ENCODE measurements around the gene DUSP22.

Gene DUSP22

DNA sequence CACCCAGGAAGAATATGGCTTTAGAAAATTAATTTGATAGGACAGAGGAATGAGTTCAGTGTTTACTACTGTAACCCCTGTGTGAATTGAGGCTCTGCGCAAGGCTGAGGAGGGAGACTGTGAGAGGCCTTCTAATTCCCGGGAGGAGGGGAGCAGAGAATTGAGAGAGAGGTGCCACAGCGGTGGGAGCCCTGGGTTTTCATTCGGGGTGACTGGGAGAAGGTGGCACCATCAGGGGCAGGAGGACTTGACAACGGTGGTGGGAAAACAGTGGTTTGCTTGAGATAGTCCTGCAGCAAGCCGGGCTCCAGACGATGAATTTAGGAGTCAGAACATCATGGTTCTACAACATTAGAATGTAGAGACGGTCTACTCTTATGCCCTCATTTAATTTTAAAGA, 9.2 kb downstream of the DUSP22 start:
- no peaks in the 10 kb centered on the region for H3K36me3 ChIP-seq (ENCODE audit: control insufficient read depth, insufficient read depth, low read length)
- peaks cover 36% of the 10 kb centered on the region for H3K4me1 ChIP-seq (ENCODE audit: control insufficient read depth, insufficient read depth, low read length)
- H3K9ac ChIP-seq (ENCODE audit: low read length) = no peak overlapping the region
- H3K27me3 ChIP-seq (ENCODE audit: control insufficient read depth, insufficient read depth, low read length) = no peaks in the 10 kb centered on the region
- no peak overlapping the region for H3K4me3 ChIP-seq (ENCODE audit: low read length)
- no peaks in the 10 kb centered on the region for H3K9me3 ChIP-seq (ENCODE audit: control insufficient read depth, low read length)

DNA sequence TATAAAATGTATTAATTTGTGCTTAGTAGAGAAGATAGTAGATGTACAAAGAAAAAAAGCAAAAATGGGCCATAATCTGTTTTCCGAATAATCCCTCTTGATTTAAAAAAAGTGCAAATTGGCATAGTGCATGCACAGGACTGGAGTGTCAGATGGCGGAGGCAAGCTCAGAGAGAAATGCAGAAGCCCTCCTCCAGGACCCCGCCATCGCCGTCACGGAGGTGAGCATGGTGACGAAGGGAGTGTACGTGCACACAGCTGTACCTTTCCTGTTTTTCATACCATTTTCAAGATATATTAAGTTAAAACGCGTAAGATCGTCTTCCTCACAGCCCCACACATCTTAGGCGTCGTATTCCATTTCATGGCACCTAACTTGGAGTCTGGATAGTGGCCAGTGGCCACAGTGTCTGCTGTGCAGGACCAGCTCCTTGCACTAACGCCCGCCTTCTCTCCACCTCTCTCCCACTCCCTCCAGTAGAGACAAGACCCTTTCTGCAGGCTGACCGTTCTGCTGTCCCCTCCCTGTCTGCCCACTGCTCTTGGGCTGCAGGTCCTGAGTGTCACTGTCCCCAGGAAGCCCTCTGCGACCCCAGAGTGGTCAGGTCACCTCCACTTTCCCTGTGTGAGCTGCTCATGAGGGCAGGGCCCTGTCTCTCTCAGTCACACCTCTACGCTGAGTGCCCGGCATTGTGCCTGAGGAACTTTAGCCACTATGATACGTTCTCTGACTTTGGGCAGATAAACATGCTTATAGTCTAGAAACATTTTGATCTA, 9.8 kb downstream of the DUSP22 start:
- no peak overlapping the region for H3K4me3 ChIP-seq (ENCODE audit: low read length)
- no peaks in the 10 kb centered on the region for H3K9me3 ChIP-seq (ENCODE audit: control insufficient read depth, low read length)
- H3K9ac ChIP-seq (ENCODE audit: low read length) = no peak overlapping the region
- H3K36me3 ChIP-seq (ENCODE audit: control insufficient read depth, insufficient read depth, low read length) = no peaks in the 10 kb centered on the region
- H3K27me3 ChIP-seq (ENCODE audit: control insufficient read depth, insufficient read depth, low read length) = no peaks in the 10 kb centered on the region
- peaks cover 37% of the 10 kb centered on the region for H3K4me1 ChIP-seq (ENCODE audit: control insufficient read depth, insufficient read depth, low read length)

DNA sequence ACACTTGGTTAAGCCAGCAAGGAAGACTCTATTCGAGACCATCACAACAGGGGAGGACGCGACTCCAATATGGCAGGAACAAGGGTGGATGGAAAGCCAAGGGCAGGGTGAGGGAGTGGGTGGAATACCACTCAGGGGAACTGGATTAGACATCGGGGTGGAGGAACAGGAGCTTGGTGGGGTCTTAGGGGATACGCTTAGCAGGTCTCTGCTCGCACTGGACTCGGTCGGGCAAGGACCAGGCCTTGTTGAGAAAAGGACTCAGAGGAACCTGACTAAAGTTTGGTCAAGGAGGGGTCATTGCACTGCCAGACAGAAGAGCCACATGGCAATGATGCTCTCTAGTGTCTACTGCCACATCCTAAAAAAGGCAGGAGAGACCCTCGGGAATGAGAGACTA, 10.5 kb downstream of the DUSP22 start:
- peaks cover 37% of the 10 kb centered on the region for H3K4me1 ChIP-seq (ENCODE audit: control insufficient read depth, insufficient read depth, low read length)
- H3K36me3 ChIP-seq (ENCODE audit: control insufficient read depth, insufficient read depth, low read length) = no peaks in the 10 kb centered on the region
- no peak overlapping the region for H3K9ac ChIP-seq (ENCODE audit: low read length)
- no peak overlapping the region for H3K4me3 ChIP-seq (ENCODE audit: low read length)
- H3K27me3 ChIP-seq (ENCODE audit: control insufficient read depth, insufficient read depth, low read length) = no peaks in the 10 kb centered on the region
- no peaks in the 10 kb centered on the region for H3K9me3 ChIP-seq (ENCODE audit: control insufficient read depth, low read length)

DNA sequence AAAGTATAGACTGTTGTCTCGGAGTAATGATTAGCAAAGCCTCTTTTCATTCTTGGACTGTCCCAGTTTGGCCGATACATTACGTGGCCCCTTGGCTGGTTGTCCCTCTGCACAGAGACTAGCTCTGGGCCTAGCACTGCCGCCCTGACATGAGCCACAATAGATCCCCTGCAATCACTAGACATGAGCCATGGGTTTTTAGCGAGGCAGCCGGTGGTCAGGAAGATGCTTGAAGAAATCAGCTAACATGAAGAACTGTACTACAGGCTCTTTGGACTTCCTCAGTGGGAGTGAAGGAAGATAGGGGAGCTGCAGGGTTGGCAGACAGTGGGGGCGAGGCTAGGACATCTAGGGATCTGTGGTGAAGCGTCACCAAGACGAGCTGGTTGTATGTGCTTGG, 11.0 kb downstream of the DUSP22 start:
- H3K9me3 ChIP-seq (ENCODE audit: control insufficient read depth, low read length) = no peaks in the 10 kb centered on the region
- H3K27me3 ChIP-seq (ENCODE audit: control insufficient read depth, insufficient read depth, low read length) = no peaks in the 10 kb centered on the region
- no peak overlapping the region for H3K4me3 ChIP-seq (ENCODE audit: low read length)
- H3K9ac ChIP-seq (ENCODE audit: low read length) = no peak overlapping the region
- no peaks in the 10 kb centered on the region for H3K36me3 ChIP-seq (ENCODE audit: control insufficient read depth, insufficient read depth, low read length)
- peaks cover 33% of the 10 kb centered on the region for H3K4me1 ChIP-seq (ENCODE audit: control insufficient read depth, insufficient read depth, low read length)

DNA sequence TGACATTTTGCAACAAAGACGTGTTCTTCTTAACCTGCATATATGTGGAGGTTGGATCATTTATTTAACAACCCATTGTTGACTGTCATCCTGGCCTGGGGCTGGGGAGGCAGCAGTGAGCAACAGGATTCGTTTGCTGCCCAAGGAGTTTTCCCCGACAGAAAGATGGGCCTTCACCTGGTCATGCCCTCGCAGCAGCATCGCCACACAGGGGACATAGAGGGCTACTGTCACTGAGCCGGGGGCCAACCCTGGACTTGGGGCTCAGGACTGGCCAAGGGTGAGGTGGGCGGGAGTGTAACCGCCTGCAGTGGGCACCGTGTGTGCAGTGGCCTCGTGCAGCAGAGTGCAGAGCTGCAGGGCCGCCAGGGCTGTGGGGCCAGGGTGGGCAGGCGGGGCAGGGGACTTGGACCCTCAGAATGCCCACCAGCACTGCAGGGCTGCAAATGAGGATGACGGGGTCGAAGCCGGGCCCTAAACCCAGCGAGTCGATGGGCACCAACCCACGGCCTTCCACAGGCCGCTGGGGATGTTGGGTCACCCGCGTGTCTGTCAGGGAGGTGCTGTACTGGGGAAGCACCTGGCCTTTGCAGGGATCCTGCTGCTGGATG, 11.8 kb downstream of the DUSP22 start:
- Histone ChIP-seq H3K4me3 (ENCODE audit: low read length) (no peak overlapping the region), H3K9me3 (ENCODE audit: control insufficient read depth, low read length) (no peaks in the 10 kb centered on the region), H3K9ac (ENCODE audit: low read length) (no peak overlapping the region), H3K36me3 (ENCODE audit: control insufficient read depth, insufficient read depth, low read length) (no peaks in the 10 kb centered on the region), H3K4me1 (ENCODE audit: control insufficient read depth, insufficient read depth, low read length) (peaks cover 33% of the 10 kb centered on the region), H3K27me3 (ENCODE audit: control insufficient read depth, insufficient read depth, low read length) (no peaks in the 10 kb centered on the region)

DNA sequence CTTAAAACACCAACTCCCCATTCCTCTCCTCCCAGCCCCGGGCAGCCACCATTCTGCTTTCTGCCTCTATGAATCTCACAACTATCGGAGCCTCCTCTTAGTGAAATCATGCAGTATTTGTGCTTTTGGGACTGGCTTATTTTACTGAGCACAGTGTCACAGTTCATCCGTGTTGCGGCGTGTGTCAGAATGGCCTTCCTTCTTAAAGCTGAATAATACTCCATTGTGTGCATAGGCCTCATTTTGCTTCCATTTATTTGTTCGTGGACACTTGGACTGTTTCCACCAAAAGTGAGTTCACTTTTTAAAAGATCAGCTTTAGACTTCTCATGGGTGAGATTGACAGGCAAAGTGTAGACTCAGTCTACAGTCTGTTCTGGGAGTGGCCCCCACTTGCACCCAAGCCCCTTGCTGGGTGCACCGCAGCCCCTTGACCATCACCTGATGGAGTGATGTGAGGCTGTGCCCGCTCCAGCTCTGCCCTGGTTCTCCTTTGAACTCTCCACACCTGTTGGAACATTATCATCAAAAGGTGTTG, 12.6 kb downstream of the DUSP22 start:
- Histone ChIP-seq H3K9ac (ENCODE audit: low read length) (no peak overlapping the region), H3K4me3 (ENCODE audit: low read length) (no peak overlapping the region), H3K36me3 (ENCODE audit: control insufficient read depth, insufficient read depth, low read length) (no peaks in the 10 kb centered on the region), H3K4me1 (ENCODE audit: control insufficient read depth, insufficient read depth, low read length) (peaks cover 33% of the 10 kb centered on the region), H3K9me3 (ENCODE audit: control insufficient read depth, low read length) (no peaks in the 10 kb centered on the region), H3K27me3 (ENCODE audit: control insufficient read depth, insufficient read depth, low read length) (no peaks in the 10 kb centered on the region)

DNA sequence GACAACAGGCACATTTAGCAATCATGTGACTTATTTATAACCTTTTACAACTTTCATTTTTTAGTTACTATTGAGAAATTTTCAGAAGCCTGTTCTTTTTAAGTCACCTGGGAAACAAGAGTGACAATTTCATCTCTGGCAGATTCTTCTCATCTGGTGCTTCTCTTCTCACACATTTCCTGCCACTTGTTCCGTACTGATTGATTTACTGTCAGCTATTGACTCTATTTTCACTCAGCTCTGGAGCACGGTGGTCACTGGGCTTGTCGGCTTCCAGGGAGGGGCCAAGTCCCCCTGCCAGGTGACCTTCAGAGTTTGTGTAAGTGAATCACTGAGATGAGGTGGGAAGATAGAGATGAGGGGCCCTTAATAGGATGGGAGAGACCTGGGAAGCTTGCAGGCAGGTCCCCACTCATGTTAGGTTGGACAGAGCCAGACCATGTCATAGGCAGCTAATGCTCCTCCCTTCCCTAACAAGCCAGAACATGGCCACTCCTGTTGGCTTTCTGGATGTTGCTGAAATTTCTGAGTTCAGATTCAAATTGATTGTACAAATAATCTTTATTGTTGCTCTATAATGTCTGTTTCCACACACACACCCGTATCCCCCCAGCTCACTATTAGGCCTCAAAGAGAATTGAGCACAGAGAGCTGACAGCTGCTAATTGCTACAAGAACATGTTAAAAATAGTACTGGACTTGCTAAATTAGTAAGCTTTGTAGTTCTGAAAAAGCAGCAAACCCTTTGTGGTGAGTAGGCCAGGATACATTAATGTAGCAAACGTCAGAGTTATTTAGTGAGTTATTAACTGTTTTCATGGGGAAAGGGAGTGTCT, 13.3 kb downstream of the DUSP22 start:
- H3K27me3 ChIP-seq (ENCODE audit: control insufficient read depth, insufficient read depth, low read length) = no peaks in the 10 kb centered on the region
- no peaks in the 10 kb centered on the region for H3K36me3 ChIP-seq (ENCODE audit: control insufficient read depth, insufficient read depth, low read length)
- no peak overlapping the region for H3K4me3 ChIP-seq (ENCODE audit: low read length)
- peaks cover 33% of the 10 kb centered on the region for H3K4me1 ChIP-seq (ENCODE audit: control insufficient read depth, insufficient read depth, low read length)
- H3K9me3 ChIP-seq (ENCODE audit: control insufficient read depth, low read length) = no peaks in the 10 kb centered on the region
- no peak overlapping the region for H3K9ac ChIP-seq (ENCODE audit: low read length)

DNA sequence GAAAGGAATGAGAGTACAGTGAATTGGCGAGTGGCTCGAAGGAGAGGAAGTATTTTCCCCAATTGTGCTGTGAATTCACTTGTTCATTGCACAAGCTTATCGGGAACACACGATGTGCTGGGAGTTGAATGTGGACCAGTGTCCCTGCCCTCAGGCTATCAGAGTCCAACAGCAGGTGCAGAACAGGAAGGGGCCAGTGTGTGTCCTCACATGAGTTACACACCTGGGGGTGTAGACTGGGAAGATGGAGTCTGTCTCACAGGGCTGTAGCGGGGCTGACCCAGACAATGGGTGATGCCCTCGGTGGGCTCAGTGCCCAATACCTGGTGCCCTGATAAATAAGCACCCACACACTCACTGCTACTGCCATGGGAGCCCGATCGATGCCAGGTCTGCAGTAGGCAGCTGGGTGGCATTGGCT, 14.4 kb downstream of the DUSP22 start:
- Histone ChIP-seq H3K9me3 (ENCODE audit: control insufficient read depth, low read length) (no peaks in the 10 kb centered on the region), H3K4me3 (ENCODE audit: low read length) (no peak overlapping the region), H3K27me3 (ENCODE audit: control insufficient read depth, insufficient read depth, low read length) (no peaks in the 10 kb centered on the region), H3K4me1 (ENCODE audit: control insufficient read depth, insufficient read depth, low read length) (peaks cover 33% of the 10 kb centered on the region), H3K36me3 (ENCODE audit: control insufficient read depth, insufficient read depth, low read length) (no peaks in the 10 kb centered on the region), H3K9ac (ENCODE audit: low read length) (no peak overlapping the region)

DNA sequence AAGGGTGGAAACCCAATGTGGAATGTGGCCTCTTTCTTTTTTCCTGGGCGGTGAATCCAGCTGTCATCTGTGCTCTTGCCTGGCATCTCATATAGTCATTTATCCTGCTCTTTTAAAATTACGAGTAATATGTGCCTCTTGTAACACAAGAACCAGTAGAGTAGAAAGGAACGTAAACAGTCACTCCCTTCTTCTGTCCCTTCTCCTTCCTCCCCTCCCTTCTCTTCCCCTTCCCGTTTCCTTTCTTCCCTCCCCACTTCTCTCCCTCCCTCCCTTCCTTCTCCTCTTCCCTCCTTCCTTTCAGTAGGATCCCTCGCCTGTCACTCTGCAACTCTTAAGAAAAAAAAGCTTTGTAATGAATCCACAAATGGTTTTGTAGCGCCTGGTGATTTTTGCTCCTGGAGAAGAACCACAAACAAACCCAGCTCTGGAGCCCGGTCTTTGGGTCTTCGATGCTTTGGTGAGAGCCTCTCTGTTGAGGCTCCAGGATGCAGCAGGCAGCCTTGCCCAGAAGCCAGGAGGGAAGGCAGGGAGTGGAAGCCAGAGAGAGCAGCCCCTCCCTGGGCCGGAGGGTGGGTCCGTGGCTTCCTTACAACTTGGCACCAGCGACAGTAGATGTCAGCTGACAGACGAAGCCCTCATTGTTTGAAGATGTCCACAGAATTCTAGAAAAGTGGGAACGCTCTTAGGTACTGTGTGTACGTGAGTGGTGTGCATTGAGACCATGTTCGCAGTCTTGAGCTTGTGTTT, 15.0 kb downstream of the DUSP22 start:
- Histone ChIP-seq H3K4me3 (ENCODE audit: low read length) (no peak overlapping the region), H3K27me3 (ENCODE audit: control insufficient read depth, insufficient read depth, low read length) (no peaks in the 10 kb centered on the region), H3K4me1 (ENCODE audit: control insufficient read depth, insufficient read depth, low read length) (peaks cover 33% of the 10 kb centered on the region), H3K36me3 (ENCODE audit: control insufficient read depth, insufficient read depth, low read length) (no peaks in the 10 kb centered on the region), H3K9ac (ENCODE audit: low read length) (no peak overlapping the region), H3K9me3 (ENCODE audit: control insufficient read depth, low read length) (no peaks in the 10 kb centered on the region)

DNA sequence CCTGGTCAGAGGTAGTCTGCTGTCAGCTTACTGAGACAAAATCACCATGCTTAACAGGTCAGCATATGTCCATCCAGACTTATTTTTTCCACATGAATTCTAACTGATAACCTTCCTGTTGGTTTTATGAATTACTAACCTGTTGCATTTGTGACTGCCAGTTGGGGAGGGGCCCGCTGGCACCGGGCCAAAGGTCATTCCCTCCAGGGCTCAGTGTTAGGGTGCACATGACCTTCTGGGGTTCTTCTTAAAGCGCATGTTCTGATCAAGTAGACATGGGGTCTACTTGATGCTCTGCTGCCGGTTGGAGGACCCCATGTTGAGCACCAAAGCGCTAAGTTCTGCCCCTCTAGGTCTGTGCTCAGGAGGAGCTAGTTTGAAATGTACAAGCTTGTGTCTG, 15.6 kb downstream of the DUSP22 start:
- Histone ChIP-seq H3K36me3 (ENCODE audit: control insufficient read depth, insufficient read depth, low read length) (no peaks in the 10 kb centered on the region), H3K4me3 (ENCODE audit: low read length) (no peak overlapping the region), H3K4me1 (ENCODE audit: control insufficient read depth, insufficient read depth, low read length) (peaks cover 39% of the 10 kb centered on the region), H3K9me3 (ENCODE audit: control insufficient read depth, low read length) (no peaks in the 10 kb centered on the region), H3K27me3 (ENCODE audit: control insufficient read depth, insufficient read depth, low read length) (no peaks in the 10 kb centered on the region), H3K9ac (ENCODE audit: low read length) (no peak overlapping the region)

DNA sequence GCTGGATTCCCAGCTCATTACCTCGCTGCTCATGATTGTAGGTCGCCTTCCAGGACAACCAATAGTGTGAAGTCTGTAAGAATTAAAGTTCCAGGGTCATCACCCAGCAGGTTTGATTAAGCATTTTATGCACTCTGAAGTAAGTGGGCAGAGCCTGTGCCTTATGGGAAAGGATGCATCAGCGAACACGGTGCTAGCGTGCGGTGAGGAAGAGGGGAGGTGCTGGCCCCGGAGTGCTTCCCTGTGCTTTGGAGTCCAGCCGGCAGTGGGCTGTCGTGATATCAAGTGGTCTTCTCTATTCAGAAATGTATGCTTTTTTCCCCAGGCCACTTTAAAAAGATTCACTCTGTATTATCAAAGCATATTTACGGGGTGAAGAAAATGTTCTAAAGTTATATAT, 16.0 kb downstream of the DUSP22 start:
- Histone ChIP-seq H3K4me3 (ENCODE audit: low read length) (no peak overlapping the region), H3K9ac (ENCODE audit: low read length) (no peak overlapping the region), H3K4me1 (ENCODE audit: control insufficient read depth, insufficient read depth, low read length) (peaks cover 43% of the 10 kb centered on the region), H3K9me3 (ENCODE audit: control insufficient read depth, low read length) (no peaks in the 10 kb centered on the region), H3K36me3 (ENCODE audit: control insufficient read depth, insufficient read depth, low read length) (no peaks in the 10 kb centered on the region), H3K27me3 (ENCODE audit: control insufficient read depth, insufficient read depth, low read length) (no peaks in the 10 kb centered on the region)

All from mucosa of stomach (tissue), 1 donor.